Medulla oblongata (tissue), 1 donor: ENCODE measurements around the gene MOCS1.

Experiments used
- DNase-seq: peaks from one replicate; pipeline ENCODE4 v3.0.0-alpha.2; 2015; ENCODE audit errors: extremely low spot score

MOCS1 gene

DNA sequence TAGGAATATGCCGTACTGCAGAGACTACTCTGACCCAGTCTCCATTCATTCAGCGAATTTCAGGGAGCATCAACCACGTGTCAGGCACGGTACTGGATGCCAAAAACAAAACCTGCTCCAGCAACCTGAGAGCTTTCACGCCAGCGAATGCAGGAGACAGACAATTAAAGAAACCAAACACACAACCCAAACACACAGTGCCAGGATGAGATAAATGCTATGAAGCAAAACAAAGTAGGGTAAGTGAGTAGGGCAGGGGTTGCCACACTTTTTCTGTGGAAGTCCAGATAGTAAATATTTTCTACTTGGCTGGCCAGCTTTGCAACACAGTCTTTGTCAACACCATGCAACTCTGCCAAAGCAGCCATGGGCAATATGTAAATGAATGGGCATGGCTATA lies 10.0 kb downstream of the MOCS1 start:
- DNase-seq = no peak

DNA sequence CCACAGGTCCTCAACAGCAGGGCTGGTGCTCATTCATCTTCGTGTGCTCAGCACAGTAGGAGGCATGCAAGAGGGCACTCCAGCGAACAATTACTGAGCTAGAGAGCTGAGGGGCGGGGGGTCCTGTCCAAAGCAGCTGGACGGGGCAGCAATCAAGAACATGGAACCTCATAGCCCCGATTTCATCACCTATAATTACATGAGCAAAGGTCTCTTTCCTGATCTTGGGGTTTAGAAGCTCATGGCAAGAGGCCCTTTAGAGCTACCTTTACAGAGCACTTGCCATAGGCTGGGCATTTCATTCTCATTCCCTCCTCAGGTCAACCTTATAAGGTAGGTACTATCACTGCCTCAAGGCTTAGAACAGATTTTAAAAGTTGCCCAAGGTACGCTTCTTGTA lies 10.4 kb downstream of the MOCS1 start:
- DNase-seq = no peak

DNA sequence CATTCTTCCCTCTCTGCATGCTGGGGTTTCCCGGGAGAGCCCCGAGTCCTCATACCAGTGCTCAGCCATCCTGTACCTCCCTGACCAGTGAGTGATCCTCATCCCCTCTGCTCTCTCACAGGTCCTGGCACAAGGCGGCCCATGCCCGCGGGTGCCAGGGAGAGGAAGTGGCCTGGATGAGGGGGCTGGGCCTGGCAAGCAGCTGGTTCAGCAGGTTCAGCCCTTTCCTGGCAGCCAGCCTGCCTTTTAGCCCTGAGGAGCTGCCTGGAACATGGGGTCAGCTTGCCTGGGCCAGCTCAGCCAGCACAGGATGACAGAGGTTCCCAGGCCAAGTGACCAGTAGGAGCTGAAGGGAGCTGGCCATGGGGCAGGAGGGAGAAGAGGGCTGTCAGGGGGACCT lies 10.9 kb downstream of the MOCS1 start:
- peak; percentile 73 for DNase-seq

DNA sequence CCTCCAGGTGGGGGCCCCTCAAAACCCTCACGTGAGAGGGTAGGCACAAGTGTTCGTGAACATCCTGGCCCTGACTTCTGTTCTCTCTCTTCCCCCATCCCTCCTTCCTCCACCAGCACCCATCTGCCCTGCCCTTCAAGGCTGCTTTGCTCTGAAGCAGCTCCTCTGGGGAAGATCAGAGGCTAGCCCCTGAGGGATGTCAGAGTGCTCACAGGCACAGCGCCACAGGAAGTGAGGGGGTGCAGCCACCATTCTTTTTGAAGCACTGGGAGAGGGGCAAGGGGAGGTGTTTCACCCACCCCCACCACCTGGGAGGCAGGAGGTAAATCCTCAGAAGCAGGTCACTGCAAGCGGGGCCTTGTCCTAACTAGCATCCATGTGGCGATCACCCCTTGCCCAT lies 11.4 kb downstream of the MOCS1 start:
- no peak for DNase-seq

DNA sequence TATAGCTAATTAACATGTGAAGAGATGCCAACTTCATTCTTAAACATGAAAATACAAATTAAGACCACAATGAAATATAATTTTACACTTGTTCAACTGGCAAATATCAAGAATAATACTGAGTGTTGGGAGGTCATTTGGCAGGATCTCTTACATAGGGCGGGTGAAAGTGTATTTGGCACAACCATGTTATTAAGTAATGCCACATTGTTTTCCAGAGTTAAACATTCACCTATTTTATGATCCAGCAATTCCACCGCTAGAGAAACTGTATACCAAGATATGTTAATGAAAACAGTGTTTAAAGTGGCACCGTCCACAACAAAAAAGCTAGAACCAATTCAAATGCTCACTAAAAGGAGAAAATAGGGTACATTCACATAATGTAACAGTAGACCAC lies 14.1 kb downstream of the MOCS1 start:
- no peak for DNase-seq

DNA sequence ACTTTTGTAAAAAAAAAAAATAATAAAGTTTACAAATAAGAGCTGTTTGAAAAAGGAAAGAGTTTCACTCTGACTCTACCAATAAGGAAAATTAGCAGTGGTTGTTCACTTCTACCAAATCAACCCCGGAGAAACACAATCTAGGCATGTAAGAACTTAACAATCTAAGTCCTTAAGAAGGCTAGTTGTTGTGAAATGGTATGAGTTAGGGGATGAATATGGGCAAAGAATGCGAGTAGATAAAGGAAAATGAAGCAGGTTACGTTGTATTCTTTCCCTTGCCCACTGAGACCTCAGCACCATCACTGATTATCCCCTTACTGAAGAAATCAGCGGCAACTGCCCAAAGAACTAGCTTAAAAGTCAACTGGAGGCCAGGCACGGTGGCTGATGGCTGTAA lies 15.4 kb downstream of the MOCS1 start:
- no peak for DNase-seq

DNA sequence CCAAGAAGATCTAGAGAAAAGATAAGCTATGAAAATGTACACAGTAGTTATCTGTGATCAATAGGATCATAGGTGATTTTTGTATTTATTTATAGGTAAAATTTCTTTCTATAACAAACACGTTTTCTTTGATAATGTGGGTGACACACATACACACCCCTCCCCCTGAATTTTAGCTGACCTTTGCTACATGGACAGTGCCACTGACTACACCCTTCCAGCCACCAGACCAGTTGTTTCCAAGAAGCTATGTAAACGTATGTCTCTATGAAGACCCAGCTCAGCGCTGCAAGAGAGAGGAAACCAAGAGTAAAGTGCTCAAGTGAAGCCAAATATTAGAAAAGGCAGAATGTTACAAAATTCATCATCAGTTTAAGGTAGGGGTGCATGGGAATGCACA lies 16.3 kb downstream of the MOCS1 start:
- DNase-seq = no peak

DNA sequence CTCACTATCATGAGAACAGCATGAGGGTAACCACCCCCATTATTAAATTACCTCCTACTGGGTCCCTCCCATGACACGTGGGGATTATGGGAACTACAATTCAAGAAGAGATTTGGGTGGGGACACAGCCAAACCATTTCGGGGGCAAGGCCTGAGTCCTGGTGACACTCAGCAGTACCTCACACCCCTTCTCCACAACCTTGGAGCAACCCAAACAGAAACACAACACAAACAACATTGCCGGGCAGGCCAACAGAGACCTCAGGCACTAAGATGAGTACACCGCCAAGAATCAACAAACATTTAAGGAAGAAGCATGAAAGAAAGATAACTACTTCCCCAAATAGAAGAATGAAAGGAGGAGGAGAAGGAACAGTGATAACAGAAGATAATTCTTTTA lies 16.9 kb downstream of the MOCS1 start:
- DNase-seq = no peak

DNA sequence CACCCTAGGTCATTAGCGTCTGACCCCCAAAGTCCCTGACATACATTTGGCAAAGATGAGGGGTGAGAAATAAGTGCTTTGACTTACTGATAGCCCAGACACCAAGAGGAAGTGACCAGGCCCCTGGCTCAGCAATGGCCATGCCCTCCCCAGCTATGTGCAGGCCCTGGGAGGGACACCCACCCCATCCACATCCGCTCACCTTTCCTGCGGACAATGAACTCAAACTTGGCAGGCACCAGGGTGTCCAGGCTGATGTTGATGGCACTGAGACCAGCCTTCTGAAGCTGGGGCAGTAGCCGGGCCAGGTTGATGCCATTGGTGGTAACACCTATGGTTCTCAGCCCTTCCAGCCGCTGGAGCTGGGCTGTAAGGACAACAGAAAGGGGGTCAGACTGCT lies 18.4 kb downstream of the MOCS1 start:
- DNase-seq = no peak

DNA sequence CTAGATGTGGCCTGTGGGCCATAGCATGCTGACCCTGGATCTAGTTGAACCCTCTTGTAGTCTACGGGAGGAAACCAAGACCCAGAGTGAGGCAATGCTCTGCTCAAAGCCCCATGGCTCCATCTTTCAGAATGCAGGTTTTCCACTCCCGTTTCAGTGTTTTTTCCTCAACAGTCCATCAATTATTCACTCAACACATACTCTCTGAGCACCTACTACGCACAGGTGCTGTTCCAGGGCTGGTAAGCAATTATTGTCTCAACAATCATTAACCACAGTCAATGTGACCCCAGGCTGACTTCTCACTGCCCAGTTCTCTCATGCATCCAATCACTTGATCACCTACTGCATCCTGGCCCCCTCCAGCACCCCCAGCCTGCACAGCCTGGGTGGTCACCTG lies 20.0 kb downstream of the MOCS1 start:
- no peak for DNase-seq

DNA sequence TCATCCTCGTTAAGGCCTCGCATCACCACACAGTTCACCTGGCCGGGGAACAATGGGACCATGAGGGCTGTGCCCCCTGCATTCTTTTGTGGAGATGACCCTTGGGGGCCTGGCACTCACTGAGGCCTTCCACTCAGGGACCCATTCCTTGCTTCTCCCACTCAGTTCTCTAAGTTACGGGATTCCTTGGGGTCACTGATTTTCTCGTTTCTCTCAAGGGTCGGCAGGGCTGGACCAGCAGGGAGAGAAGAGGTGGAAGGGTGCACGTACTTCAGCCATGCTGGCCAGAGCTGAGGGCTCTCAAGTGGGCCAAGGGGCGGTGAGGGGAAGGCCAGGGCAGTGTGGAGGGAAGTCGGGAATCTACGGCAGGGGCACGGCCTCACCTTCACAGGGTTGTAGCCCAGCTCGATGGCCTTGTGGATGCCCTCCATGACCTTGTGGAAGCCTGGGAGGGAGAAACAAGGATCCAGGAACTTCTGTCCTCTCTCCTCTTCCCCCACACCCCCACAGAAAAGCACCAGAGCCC lies 20.8 kb downstream of the MOCS1 start:
- no peak for DNase-seq

DNA sequence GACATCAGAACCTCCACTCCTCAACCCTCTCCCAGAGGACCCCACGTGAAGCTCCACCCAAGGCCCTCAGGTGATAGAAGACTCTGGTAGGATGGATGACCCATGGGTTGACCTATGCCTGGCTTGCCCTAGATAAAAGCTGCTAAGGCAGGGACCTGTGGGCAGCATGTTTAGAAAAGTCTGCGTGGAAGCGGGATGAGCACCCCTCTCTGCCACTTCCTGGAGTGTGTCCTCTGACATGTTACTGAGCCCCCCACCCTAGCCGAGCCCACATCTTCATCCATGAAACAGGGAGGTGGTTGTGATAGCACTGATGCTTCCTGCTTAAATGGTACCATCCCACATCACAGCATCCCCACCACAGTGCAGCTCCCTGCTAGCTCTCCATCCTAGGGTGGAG lies 21.8 kb downstream of the MOCS1 start:
- DNase-seq = no peak

DNA sequence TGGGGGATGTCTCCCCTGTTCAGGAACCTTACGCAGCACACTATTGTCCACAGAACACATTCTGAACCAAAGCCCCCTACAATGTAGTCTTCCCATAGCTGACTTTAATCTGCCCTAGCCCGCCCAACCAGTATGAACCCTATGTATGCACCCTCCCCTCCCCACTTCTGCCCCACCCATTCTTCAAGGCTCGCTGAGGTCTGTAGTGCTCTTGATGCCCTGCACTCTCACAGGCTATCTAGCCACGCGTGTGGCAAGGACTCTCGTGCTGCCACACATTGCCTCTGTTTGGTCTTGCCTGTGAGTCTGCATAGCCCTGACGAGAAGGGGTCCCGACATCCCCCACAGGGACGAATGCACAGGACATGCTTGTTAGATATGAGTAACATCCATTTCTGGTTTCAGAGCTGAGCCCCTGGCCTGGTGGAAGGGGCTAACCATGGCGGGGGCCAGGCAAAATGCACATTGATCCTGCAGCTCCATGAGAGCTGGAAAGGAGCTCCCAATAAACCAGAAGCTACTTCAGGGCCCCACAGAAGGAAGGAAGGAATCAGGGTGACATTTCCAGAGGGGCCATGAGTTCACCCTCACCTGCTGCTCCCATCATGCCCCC lies 22.6 kb downstream of the MOCS1 start:
- no peak for DNase-seq

DNA sequence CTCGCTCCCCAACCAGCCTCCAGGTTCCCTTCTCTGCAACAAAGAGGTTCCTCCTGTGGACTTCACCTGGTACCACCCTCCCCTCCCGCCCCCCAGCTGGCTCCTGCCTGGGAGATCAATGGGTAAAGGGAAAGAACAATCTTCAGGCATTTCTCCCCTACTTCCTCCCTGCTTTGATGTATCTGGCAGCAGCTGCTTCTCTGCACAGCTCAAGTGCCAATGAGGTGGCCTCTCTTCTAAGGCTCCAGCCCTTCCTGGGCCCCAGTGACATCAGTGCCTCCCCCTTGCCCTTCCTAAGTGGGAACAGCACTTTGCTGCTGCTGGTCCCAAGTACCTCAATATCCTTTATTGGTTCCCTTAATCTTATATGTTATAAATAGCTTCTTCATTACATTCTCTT lies 23.5 kb downstream of the MOCS1 start:
- DNase-seq = no peak

DNA sequence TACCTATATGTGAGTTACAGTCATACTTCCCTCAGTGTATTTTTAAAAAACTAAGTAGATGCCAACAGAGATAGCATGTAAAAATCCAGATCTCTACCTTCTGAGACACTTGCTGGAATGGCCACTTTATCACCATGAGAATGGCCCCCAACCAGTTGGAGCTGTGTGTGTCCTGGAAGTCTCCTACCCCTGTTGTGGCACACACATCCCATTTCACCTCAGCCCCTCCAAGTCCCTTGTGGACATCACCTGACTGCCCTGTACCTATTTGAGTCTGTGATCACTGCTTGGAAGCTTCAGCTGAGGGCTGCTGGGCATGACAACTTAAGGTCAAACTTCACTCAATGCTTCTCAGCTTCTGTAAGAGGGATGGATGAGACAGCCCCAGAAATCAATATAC lies 24.1 kb downstream of the MOCS1 start:
- DNase-seq = no peak

DNA sequence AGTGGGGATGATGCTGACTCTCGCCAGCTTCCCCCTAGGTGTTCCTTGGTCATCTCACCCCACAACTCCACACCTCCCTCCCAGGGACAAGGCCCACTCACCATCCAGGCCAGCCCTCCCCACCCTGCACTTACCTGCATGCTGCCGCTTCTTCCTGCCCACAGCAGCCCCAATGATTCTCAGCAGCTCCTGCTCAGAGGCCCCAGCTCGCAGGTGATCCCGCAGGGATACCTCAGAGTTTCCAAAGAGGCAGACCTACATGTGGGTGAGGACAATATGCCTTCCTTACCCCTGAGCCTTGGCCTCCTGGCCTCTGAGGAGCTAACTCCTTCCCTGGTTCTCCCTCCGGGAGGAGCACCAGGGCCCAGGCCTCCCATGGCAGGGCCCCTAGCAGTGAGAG lies 24.6 kb downstream of the MOCS1 start:
- DNase-seq = no peak

DNA sequence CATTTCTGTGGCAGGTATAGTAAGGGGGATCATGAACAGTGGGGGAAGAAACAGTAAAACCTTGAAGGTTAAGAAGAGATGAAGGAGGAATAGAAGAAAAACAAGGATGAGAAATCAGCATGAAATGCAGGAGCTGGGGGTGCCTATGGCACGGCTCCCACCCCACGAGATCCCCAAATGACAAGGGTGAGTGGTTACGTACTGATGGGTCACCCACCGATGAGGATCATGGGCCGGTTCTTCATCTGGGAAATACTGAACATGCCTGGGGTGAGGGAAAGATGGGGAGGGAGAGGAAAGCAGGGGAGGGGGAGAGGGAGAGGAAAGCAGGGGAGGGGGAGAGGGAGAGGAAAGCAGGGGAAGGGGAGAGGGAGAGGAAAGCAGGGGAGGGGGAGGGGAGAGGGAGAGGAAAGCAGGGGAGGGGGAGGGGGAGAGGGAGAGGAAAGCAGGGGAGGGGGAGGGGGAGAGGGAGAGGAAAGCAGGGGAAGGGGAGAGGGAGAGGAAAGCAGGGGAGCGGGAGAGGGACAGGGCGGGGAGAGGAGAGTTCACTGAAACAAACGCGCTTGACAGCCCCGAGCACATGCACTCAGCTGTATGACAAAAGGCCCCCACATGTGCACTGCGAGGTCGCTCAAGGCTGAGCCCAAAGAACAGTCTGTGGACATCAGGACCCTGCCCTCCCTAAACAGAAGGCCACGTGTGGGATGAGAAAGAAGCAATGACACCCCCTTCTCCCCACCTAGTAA lies 25.3 kb downstream of the MOCS1 start:
- no peak for DNase-seq

DNA sequence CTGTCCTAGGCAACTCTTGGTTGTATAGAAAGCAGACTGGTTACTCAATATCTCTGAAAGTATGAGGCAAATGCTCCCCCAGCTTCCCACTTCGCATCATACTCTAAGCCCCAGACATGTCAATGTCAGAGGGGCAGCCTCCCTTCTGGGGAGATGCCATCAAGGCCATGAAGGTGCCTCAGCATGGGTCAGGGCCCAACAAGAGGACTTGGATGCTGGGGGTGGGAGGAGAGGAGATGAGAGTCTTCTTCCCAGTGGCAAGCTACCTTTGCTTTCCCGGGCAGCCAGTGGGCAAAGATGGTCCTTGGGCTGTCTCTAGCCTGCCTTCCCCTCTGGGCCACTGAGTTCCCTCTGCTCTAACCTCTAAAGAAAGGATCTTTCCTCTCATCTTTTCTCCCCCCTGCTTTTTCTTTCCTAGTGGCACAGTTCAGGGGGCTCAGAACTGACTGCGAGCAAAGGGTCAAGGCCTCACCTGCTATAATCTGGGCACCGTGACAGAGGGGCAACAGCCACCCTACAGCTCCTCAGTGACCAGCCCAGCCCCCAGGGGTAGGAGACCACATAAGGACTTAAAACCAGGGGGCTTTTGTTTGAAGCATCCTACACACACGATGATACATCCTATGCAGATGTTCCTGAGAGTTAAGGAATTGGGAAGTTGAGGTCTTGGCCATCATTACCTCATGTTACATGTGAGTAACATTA lies 26.2 kb downstream of the MOCS1 start:
- no peak for DNase-seq

DNA sequence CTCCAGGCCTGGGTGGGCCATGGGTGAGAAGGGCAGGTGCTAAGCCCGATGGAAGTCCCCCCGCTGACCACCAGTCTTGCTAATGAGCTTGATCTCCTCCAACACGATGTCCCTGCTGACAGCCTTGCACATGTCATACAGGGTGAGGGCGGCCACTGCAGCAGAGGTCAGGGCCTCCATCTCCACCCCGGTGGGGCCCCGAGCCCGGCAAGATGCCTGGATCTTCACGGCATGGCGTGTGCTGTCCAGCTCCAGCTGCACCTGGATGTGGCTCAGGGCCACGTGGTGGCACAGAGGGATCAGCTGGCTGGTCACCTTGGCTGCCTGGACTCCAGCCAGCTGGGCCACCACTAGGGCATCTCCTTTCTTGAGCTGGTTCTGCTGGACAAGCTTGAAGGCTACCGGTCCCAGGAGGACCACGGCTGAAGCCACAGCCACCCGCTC lies 27.9 kb downstream of the MOCS1 start:
- DNase-seq = no peak

DNA sequence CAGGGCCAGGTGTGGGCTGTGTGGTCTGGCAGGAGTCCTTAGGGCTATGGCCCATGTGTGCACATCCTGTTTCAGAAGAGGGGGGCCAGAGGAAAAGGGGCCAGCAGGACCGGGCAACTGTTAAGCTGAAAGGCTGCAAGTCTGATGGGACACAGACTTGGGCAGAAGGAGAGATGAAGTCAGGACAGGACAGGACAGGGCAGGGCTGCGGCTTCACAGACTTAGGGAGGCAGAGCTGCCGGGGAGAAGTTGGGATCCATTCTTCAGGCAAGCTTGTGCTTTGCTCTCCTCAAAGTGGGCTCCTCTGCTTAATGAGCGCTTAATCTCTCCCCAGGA lies 28.7 kb downstream of the MOCS1 start:
- DNase-seq = no peak

DNA sequence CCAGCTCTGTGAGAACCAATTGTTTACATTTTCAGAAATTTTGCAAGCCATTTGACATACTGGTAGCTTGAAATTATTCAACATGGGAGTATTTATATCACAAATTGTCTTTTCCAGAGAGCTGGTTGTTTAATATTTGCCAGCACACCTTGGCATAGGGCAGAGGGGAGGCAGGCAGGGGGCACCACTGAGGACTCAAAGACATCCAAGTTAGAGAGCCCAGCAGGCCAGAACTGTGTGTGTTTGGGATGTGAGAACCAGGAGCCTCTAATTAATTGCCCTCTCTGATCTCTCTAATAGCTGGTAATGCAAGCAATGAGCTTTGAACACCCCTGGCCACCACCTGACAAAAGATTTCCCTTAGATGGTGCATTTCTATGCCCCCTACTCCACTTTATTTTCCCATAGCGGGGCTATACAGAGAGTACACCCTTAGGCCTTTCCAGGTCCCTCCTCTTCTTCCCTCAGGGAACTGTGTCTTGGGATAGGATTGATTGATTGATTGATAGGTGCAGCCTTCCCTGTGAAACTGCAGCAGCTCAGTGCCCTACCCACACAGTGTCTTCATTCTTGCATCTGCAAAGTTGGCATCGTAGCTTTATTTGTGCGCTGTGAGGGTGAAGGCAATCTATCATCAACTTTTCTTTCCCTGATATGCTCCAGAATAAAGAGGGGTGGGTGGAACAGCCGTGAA lies 29.2 kb downstream of the MOCS1 start:
- DNase-seq = no peak

DNA sequence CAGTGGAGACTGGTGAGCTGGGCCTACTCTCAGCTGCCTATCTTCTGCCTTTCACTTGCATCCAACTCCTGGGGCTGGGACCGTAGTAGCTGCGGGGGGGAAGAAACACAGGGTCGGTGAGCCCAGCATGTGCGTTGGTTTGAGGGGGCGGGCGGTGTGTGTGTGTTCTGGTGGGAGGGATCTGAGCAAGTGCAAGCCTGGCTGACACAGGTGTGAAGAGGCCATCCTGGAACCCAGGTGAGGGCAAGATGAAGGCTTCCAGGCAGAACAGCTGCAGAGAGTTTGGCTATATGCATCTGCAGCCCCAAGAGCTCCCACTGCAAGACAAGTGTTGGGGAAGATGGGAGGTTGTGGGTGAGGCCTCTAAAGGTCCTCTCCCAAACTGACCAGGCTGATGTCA lies 30.6 kb downstream of the MOCS1 start:
- no peak for DNase-seq
